Measurements from ENCODE around the gene TRERF1.

TRERF1 gene

GRCh38 chr6:42383421-42384205 is 68.1 kb downstream of the TRERF1 start:
- TF ChIP-seq EZH2phosphoT487 (IDR thresholded peaks at IDR 0.05; ENCODE audit: low read length), result no peak
- TF ChIP-seq CTCF (IDR thresholded peaks at IDR 0.05; ENCODE audit: low read length), result no peak
- TF ChIP-seq EZH2 (optimal IDR thresholded peaks at IDR 0.05; ENCODE audit: low read depth, low read length), result no peak

GRCh38 chr6:42381850-42382249 is 69.9 kb downstream of the TRERF1 start:
- H3K27me3 ChIP-seq (replicated peaks; ENCODE audit: insufficient read depth, low read length), result no peaks in the 10 kb centered on the region
- H3K27ac ChIP-seq (ENCODE audit: low read length), result no peak overlapping the region
- no peaks in the 10 kb centered on the region for H3K9me3 ChIP-seq (replicated peaks; ENCODE audit: insufficient read depth, low read length)
- peaks cover 7% of the 10 kb centered on the region for H3F3A ChIP-seq (ENCODE audit: insufficient read depth, low read length)
- peaks cover 15% of the 10 kb centered on the region; the same call in 1 of the 2 replicates for H3K4me1 ChIP-seq (ENCODE audit: low read length)
- no peak for DNase-seq
- no peak for TF ChIP-seq EZH2phosphoT487 (IDR thresholded peaks at IDR 0.05; ENCODE audit: low read length)
- TF ChIP-seq CTCF (IDR thresholded peaks at IDR 0.05; ENCODE audit: low read length), result no peak
- TF ChIP-seq EZH2 (optimal IDR thresholded peaks at IDR 0.05; ENCODE audit: low read depth, low read length), result no peak
- H4K20me1 ChIP-seq (ENCODE audit: insufficient read depth, low read length), result no peaks in the 10 kb centered on the region
- H2AFZ ChIP-seq (ENCODE audit: low read length), result no peak overlapping the region
- H3K4me3 ChIP-seq (ENCODE audit: low read length), result no peak overlapping the region
- H3K4me2 ChIP-seq (ENCODE audit: low read depth, low read length), result no peak overlapping the region
- H3K79me2 ChIP-seq (ENCODE audit: low read length), result peaks cover 11% of the 10 kb centered on the region
- no peak overlapping the region for H3K9ac ChIP-seq (ENCODE audit: low read length)
- no peaks in the 10 kb centered on the region for H3K36me3 ChIP-seq (replicated peaks; ENCODE audit: insufficient read depth, low read length)
- no peaks in the 10 kb centered on the region for H3K9me2 ChIP-seq (replicated peaks; ENCODE audit: insufficient read depth, low read length)

More at GRCh38 chr6:42383421-42384205, 68.1 kb downstream of the TRERF1 start:
- Histone ChIP-seq H2AFZ (ENCODE audit: low read length) (no peak overlapping the region), H3K9ac (ENCODE audit: low read length) (no peak overlapping the region), H3K9me3 (replicated peaks; ENCODE audit: insufficient read depth, low read length) (no peaks in the 10 kb centered on the region), H3K27ac (ENCODE audit: low read length) (no peak overlapping the region), H3K4me1 (ENCODE audit: low read length) (peaks cover 23% of the 10 kb centered on the region; the same call in 1 of the 2 replicates), H3K79me2 (ENCODE audit: low read length) (peaks cover 17% of the 10 kb centered on the region), H3K4me2 (ENCODE audit: low read depth, low read length) (no peak overlapping the region), H3K27me3 (replicated peaks; ENCODE audit: insufficient read depth, low read length) (no peaks in the 10 kb centered on the region), H3K36me3 (replicated peaks; ENCODE audit: insufficient read depth, low read length) (no peaks in the 10 kb centered on the region), H3K4me3 (ENCODE audit: low read length) (no peak overlapping the region), H4K20me1 (ENCODE audit: insufficient read depth, low read length) (no peaks in the 10 kb centered on the region), H3K9me2 (replicated peaks; ENCODE audit: insufficient read depth, low read length) (no peaks in the 10 kb centered on the region), H3F3A (ENCODE audit: insufficient read depth, low read length) (peaks cover 7% of the 10 kb centered on the region)
- no peak for DNase-seq

GRCh38 chr6:42380228-42380979 is 71.3 kb downstream of the TRERF1 start:
- Histone ChIP-seq H3K9ac (ENCODE audit: low read length) (no peak overlapping the region), H2AFZ (ENCODE audit: low read length) (no peak overlapping the region), H3K79me2 (ENCODE audit: low read length) (peaks cover 11% of the 10 kb centered on the region), H3K4me1 (ENCODE audit: low read length) (0 out of 2 replicates have a peak, but pooled peaks cover 6% of the 10 kb centered on the region), H3K9me2 (replicated peaks; ENCODE audit: insufficient read depth, low read length) (no peaks in the 10 kb centered on the region), H3K4me2 (ENCODE audit: low read depth, low read length) (no peak overlapping the region), H3K27ac (ENCODE audit: low read length) (no peak overlapping the region), H3K9me3 (replicated peaks; ENCODE audit: insufficient read depth, low read length) (no peaks in the 10 kb centered on the region), H3K36me3 (replicated peaks; ENCODE audit: insufficient read depth, low read length) (no peaks in the 10 kb centered on the region), H3K4me3 (ENCODE audit: low read length) (no peak overlapping the region), H4K20me1 (ENCODE audit: insufficient read depth, low read length) (no peaks in the 10 kb centered on the region), H3K27me3 (replicated peaks; ENCODE audit: insufficient read depth, low read length) (no peaks in the 10 kb centered on the region), H3F3A (ENCODE audit: insufficient read depth, low read length) (no peaks in the 10 kb centered on the region; the same call in 1 of the 2 replicates)
- no peak for TF ChIP-seq EZH2 (optimal IDR thresholded peaks at IDR 0.05; ENCODE audit: low read depth, low read length)
- no peak for TF ChIP-seq EZH2phosphoT487 (IDR thresholded peaks at IDR 0.05; ENCODE audit: low read length)
- TF ChIP-seq CTCF (IDR thresholded peaks at IDR 0.05; ENCODE audit: low read length), result no peak
- no peak for DNase-seq

All from MM.1S (cell line).